ENCODE results near the gene ITIH4. TPM values are rescaled to one million over a fixed set of nuclear protein-coding genes. Genes with fewer than 3 reads are reported as not detected.

The ITIH4 gene
- total and polyA plus RNA-seq, 2 of the 13 experiments (the other 11 are each of a cell fraction or from before 2014, with no cell fraction given), result 2.7 to 5.3 TPM

DNA sequence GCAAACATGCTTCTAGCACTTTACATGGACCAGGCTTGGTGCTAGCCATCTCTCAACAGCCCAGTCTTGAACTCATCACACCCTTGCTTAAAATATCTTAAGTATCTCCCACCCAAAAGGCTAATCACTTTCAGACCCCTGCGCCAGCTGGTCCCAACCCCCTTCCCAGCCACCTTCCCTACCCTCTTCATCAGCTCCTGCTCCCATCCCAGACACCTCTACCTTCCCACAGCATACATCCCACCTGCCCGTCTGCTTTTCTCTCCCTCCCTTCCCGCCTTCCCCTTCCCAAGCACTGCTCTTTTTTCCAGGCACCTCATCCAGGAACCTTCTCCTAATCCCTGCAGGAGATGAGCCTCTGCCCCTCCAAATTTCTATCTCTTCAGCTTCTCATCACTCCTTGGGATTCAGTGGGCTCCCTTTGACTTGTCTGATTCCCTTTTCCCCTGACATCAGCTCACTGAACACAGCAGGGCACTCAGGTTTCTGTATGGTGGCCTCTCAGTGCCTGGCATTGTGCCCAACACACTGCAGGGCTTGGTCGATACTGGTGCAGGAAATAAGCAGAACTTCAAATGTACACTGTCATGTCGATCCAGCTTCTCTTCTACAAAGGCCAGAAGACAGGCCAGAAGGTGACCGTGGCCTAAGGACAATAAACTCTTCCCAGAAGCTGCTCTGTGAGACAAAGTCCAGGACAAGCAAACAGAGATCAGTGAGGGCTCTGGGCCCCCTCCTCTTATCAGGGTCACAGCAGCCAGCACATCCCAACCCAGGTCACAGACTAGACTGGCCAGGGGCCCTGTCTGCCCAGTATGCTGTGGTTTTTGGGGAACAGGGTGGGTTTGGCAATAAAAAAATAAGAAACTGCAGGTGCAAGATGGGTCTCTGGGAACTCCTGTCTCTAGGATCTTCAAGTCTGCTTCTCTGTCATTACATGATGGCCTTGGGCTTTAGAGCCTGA is 55.3 kb downstream of the ITIH4 start (continued):
- TF ChIP-seq, protein P1, sequence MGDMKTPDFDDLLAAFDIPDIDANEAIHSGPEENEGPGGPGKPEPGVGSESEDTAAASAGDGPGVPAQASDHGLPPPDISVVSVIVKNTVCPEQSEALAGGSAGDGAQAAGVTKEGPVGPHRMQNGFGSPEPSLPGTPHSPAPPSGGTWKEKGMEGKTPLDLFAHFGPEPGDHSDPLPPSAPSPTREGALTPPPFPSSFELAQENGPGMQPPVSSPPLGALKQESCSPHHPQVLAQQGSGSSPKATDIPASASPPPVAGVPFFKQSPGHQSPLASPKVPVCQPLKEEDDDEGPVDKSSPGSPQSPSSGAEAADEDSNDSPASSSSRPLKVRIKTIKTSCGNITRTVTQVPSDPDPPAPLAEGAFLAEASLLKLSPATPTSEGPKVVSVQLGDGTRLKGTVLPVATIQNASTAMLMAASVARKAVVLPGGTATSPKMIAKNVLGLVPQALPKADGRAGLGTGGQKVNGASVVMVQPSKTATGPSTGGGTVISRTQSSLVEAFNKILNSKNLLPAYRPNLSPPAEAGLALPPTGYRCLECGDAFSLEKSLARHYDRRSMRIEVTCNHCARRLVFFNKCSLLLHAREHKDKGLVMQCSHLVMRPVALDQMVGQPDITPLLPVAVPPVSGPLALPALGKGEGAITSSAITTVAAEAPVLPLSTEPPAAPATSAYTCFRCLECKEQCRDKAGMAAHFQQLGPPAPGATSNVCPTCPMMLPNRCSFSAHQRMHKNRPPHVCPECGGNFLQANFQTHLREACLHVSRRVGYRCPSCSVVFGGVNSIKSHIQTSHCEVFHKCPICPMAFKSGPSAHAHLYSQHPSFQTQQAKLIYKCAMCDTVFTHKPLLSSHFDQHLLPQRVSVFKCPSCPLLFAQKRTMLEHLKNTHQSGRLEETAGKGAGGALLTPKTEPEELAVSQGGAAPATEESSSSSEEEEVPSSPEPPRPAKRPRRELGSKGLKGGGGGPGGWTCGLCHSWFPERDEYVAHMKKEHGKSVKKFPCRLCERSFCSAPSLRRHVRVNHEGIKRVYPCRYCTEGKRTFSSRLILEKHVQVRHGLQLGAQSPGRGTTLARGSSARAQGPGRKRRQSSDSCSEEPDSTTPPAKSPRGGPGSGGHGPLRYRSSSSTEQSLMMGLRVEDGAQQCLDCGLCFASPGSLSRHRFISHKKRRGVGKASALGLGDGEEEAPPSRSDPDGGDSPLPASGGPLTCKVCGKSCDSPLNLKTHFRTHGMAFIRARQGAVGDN (CRISPR knock-in tag; IDR thresholded peaks at IDR 0.05), result peak; percentile 71
- TF ChIP-seq ZNF782 (CRISPR knock-in tag; IDR thresholded peaks at IDR 0.05; ENCODE audit: borderline replicate concordance) (peak; percentile 56; the same call in 1 of the 2 replicates), ZNF616 (CRISPR knock-in tag; IDR thresholded peaks at IDR 0.05; ENCODE audit: low read depth) (no peak), ZEB1 (IDR thresholded peaks at IDR 0.05; ENCODE audit: insufficient replicate concordance, low read depth) (peak; percentile 20), ZBTB8A (CRISPR knock-in tag; IDR thresholded peaks at IDR 0.05; ENCODE audit: borderline replicate concordance, low read depth) (0 out of 2 replicates have a peak, but pooled peaks have one; percentile 9), EHMT2 (IDR thresholded peaks at IDR 0.05; ENCODE audit: borderline replicate concordance, low read depth, low read length) (no peak), ZNF253 (CRISPR knock-in tag; IDR thresholded peaks at IDR 0.05; ENCODE audit: borderline replicate concordance) (no peak), HHEX (CRISPR knock-in tag; IDR thresholded peaks at IDR 0.05) (peak; percentile 60; the same call in 1 of the 2 replicates)
- TF ChIP-seq, protein P2, sequence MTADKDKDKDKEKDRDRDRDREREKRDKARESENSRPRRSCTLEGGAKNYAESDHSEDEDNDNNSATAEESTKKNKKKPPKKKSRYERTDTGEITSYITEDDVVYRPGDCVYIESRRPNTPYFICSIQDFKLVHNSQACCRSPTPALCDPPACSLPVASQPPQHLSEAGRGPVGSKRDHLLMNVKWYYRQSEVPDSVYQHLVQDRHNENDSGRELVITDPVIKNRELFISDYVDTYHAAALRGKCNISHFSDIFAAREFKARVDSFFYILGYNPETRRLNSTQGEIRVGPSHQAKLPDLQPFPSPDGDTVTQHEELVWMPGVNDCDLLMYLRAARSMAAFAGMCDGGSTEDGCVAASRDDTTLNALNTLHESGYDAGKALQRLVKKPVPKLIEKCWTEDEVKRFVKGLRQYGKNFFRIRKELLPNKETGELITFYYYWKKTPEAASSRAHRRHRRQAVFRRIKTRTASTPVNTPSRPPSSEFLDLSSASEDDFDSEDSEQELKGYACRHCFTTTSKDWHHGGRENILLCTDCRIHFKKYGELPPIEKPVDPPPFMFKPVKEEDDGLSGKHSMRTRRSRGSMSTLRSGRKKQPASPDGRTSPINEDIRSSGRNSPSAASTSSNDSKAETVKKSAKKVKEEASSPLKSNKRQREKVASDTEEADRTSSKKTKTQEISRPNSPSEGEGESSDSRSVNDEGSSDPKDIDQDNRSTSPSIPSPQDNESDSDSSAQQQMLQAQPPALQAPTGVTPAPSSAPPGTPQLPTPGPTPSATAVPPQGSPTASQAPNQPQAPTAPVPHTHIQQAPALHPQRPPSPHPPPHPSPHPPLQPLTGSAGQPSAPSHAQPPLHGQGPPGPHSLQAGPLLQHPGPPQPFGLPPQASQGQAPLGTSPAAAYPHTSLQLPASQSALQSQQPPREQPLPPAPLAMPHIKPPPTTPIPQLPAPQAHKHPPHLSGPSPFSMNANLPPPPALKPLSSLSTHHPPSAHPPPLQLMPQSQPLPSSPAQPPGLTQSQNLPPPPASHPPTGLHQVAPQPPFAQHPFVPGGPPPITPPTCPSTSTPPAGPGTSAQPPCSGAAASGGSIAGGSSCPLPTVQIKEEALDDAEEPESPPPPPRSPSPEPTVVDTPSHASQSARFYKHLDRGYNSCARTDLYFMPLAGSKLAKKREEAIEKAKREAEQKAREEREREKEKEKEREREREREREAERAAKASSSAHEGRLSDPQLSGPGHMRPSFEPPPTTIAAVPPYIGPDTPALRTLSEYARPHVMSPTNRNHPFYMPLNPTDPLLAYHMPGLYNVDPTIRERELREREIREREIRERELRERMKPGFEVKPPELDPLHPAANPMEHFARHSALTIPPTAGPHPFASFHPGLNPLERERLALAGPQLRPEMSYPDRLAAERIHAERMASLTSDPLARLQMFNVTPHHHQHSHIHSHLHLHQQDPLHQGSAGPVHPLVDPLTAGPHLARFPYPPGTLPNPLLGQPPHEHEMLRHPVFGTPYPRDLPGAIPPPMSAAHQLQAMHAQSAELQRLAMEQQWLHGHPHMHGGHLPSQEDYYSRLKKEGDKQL (CRISPR knock-in tag; IDR thresholded peaks at IDR 0.05; ENCODE audit: low read depth), result 0 out of 2 replicates have a peak, but pooled peaks have one; percentile 37
- TF ChIP-seq, protein P3, sequence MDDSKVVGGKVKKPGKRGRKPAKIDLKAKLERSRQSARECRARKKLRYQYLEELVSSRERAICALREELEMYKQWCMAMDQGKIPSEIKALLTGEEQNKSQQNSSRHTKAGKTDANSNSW (CRISPR knock-in tag; IDR thresholded peaks at IDR 0.05; ENCODE audit: borderline replicate concordance), result no peak
- TF ChIP-seq, protein P4, sequence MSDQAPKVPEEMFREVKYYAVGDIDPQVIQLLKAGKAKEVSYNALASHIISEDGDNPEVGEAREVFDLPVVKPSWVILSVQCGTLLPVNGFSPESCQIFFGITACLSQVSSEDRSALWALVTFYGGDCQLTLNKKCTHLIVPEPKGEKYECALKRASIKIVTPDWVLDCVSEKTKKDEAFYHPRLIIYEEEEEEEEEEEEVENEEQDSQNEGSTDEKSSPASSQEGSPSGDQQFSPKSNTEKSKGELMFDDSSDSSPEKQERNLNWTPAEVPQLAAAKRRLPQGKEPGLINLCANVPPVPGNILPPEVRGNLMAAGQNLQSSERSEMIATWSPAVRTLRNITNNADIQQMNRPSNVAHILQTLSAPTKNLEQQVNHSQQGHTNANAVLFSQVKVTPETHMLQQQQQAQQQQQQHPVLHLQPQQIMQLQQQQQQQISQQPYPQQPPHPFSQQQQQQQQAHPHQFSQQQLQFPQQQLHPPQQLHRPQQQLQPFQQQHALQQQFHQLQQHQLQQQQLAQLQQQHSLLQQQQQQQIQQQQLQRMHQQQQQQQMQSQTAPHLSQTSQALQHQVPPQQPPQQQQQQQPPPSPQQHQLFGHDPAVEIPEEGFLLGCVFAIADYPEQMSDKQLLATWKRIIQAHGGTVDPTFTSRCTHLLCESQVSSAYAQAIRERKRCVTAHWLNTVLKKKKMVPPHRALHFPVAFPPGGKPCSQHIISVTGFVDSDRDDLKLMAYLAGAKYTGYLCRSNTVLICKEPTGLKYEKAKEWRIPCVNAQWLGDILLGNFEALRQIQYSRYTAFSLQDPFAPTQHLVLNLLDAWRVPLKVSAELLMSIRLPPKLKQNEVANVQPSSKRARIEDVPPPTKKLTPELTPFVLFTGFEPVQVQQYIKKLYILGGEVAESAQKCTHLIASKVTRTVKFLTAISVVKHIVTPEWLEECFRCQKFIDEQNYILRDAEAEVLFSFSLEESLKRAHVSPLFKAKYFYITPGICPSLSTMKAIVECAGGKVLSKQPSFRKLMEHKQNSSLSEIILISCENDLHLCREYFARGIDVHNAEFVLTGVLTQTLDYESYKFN (CRISPR knock-in tag; conservative IDR thresholded peaks at IDR 0.05), result peak; percentile 100

Measured in HepG2 (cell line).